ENCODE data around the gene MBOAT7. TPM values are rescaled to one million over a fixed set of nuclear protein-coding genes. Genes with fewer than 3 reads are reported as not detected.
"Not testable (repeated sequence)": the region's sequence is repeated elsewhere in the genome, so short reads cannot be mapped to it uniquely, and the experiment has no call there.

Gene MBOAT7
- total and polyA plus RNA-seq, 7 experiments from 2014 or later, result 11.3 to 79.4 (median 34.5) TPM

- ChIA-PET POLR2A (interaction anchor here (0.5 to 1.3 kb wide), 4 partner anchors 10 to 30 kb away, joined by 3 to 8 read pairs (median 4); partner anchors contain the start of genes MBOAT7 and TSEN34), CTCF (interaction anchor here (1.2 kb wide), 1 partner anchor 24 kb away, joined by 4 read pairs; no protein-coding TSS in a partner anchor)
- H3K27ac Mint-ChIP-seq, result peak overlapping the region in 6 of 9 donors; percentile 8 to 82 (median 37)
- Histone ChIP-seq H3K36me3 (ENCODE audit: control insufficient read depth in 2 of 3, insufficient read depth in 3 of 3, low read length in 3 of 3) (peaks cover 18 to 56% (median 24%) of the 10 kb centered on the region in 3 experiments), H3K4me1 (ENCODE audit: control insufficient read depth in 2 of 2, insufficient read depth in 2 of 2, low read length in 2 of 2) (peaks cover 66 to 68% of the 10 kb centered on the region in 2 donors)
- H3K27ac ChIP-seq (ENCODE audit: low read depth, low read length); H3K27me3 ChIP-seq (ENCODE audit: control insufficient read depth in 2 of 2, insufficient read depth in 2 of 2, low read length in 2 of 2); H3K4me3 ChIP-seq (ENCODE audit: low read length); DNase-seq; H3K27me3 Mint-ChIP-seq; H3K9me3 ChIP-seq (ENCODE audit: control insufficient read depth in 2 of 3, low read length in 3 of 3); intact Hi-C loops (cut with micrococcal nuclease); ATAC-seq; H3K9me3 Mint-ChIP-seq: not testable (repeated sequence)
- H3K36me3 Mint-ChIP-seq, result peaks cover 4 to 48% (median 22%) of the 10 kb centered on the region in 5 donors
- peak overlapping the region in 7 of 10 donors; percentile 56 to 78 (median 65) for H3K4me3 Mint-ChIP-seq
- peaks cover 47 to 93% (median 88%) of the 10 kb centered on the region in 7 donors for H3K4me1 Mint-ChIP-seq
These were observed 17.8 kb upstream of the MBOAT7 start for GRCh38 chr19:54207193-54207592.

GRCh38 chr19:54206831-54207177 lies 17.4 kb upstream of the MBOAT7 start:
- ATAC-seq (no peak), DNase-seq (no peak)
- intact Hi-C loops (cut with micrococcal nuclease), result no loop called here
- peaks cover 18 to 60% (median 26%) of the 10 kb centered on the region in 3 experiments for H3K36me3 ChIP-seq (ENCODE audit: control insufficient read depth in 2 of 3, insufficient read depth in 3 of 3, low read length in 3 of 3)
- ChIA-PET CTCF (interaction anchor here (1.2 kb wide), 1 partner anchor 25 kb away, joined by 4 read pairs; no protein-coding TSS in a partner anchor), POLR2A (interaction anchor here (0.8 to 1.3 kb wide), 3 partner anchors 10 to 17 kb away, joined by 3 to 4 read pairs (median 3); partner anchors contain the start of genes MBOAT7 and TSEN34)
- peaks cover 4 to 52% (median 23%) of the 10 kb centered on the region in 5 donors for H3K36me3 Mint-ChIP-seq
- H3K27ac Mint-ChIP-seq, result peak overlapping the region in 2 of 9 donors; percentile 8 to 33
- H3K9me3 ChIP-seq (ENCODE audit: control insufficient read depth in 2 of 3, low read length in 3 of 3), result no peaks in the 10 kb centered on the region
- H3K27me3 ChIP-seq (ENCODE audit: control insufficient read depth in 2 of 2, insufficient read depth in 2 of 2, low read length in 2 of 2), result no peaks in the 10 kb centered on the region
- H3K4me3 ChIP-seq (ENCODE audit: low read length), result no peak overlapping the region
- H3K4me1 ChIP-seq (ENCODE audit: control insufficient read depth in 2 of 2, insufficient read depth in 2 of 2, low read length in 2 of 2), result peaks cover 70 to 71% of the 10 kb centered on the region in 2 donors
- H3K9me3 Mint-ChIP-seq, result no peaks in the 10 kb centered on the region
- H3K4me3 Mint-ChIP-seq, result peak overlapping the region in 8 of 10 donors; percentile 4 to 78 (median 40)
- H3K27me3 Mint-ChIP-seq, result no peaks in the 10 kb centered on the region
- H3K27ac ChIP-seq (ENCODE audit: low read depth, low read length), result no peak overlapping the region
- H3K4me1 Mint-ChIP-seq, result peaks cover 51 to 96% (median 91%) of the 10 kb centered on the region in 7 donors

DNA sequence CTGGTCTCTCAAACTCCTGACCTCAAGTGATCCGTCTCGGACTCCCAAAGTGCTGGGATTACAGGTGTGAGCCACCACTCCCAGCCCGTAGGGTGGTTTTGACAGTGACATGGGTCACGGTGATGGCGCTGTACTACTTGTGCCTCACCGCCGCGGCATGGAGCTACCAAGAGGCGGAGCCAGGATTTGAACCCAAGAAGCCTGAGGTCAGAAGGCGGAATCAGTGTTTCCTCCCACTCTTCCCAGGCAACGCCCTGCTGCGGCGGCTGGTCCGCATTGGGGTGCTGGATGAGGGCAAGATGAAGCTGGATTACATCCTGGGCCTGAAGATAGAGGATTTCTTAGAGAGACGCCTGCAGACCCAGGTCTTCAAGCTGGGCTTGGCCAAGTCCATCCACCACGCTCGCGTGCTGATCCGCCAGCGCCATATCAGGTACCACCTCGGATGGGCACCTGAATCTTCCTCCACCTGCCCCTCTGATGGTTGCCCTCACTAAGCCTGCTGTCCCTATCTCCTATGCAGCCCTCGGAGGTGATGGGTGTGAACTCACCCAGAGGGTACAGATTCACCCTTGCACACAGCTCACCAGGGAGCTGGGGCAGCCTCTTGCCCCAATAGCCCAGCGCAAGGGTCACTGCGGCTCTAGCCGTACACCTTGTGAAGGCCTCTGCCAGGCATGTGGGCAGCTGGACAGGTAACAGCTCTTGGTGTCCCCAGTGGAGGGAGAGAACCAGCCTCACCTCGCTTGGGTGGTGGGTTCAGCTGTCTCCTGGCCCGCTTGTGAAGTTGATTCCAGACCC lies 16.9 kb upstream of the MBOAT7 start:
- H3K27me3 Mint-ChIP-seq, result no peaks in the 10 kb centered on the region
- intact Hi-C loops (cut with micrococcal nuclease), result no loop called here
- Histone ChIP-seq H3K27me3 (ENCODE audit: control insufficient read depth in 2 of 2, insufficient read depth in 2 of 2, low read length in 2 of 2) (no peaks in the 10 kb centered on the region), H3K4me3 (ENCODE audit: low read length) (no peak overlapping the region), H3K4me1 (ENCODE audit: control insufficient read depth in 2 of 2, insufficient read depth in 2 of 2, low read length in 2 of 2) (peaks cover 73 to 75% of the 10 kb centered on the region in 2 donors), H3K36me3 (ENCODE audit: control insufficient read depth in 2 of 3, insufficient read depth in 3 of 3, low read length in 3 of 3) (peaks cover 18 to 65% (median 26%) of the 10 kb centered on the region in 3 experiments), H3K9me3 (ENCODE audit: control insufficient read depth in 2 of 3, low read length in 3 of 3) (no peaks in the 10 kb centered on the region), H3K27ac (ENCODE audit: low read depth, low read length) (no peak overlapping the region)
- peak overlapping the region in 7 of 10 donors; percentile 4 to 78 (median 65) for H3K4me3 Mint-ChIP-seq
- no peak for DNase-seq
- H3K9me3 Mint-ChIP-seq, result no peaks in the 10 kb centered on the region
- peaks cover 4 to 55% (median 24%) of the 10 kb centered on the region in 5 donors for H3K36me3 Mint-ChIP-seq
- peaks cover 50 to 100% (median 94%) of the 10 kb centered on the region in 7 donors for H3K4me1 Mint-ChIP-seq
- ChIA-PET POLR2A (interaction anchor here (0.8 to 1.7 kb wide), 5 partner anchors 9 to 17 kb away, joined by 3 to 8 read pairs (median 4); partner anchors contain the start of genes MBOAT7 and TSEN34), CTCF (interaction anchor here (1.2 kb wide), 1 partner anchor 25 kb away, joined by 4 read pairs; no protein-coding TSS in a partner anchor)
- no peak for ATAC-seq
- peak overlapping the region in 2 of 9 donors; percentile 32 to 33 for H3K27ac Mint-ChIP-seq

GRCh38 chr19:54204767-54205468 lies 15.5 kb upstream of the MBOAT7 start:
- peaks cover 62 to 68% of the 10 kb centered on the region in 2 donors for H3K4me1 ChIP-seq (ENCODE audit: control insufficient read depth in 2 of 2, insufficient read depth in 2 of 2, low read length in 2 of 2)
- no peaks in the 10 kb centered on the region for H3K27me3 ChIP-seq (ENCODE audit: control insufficient read depth in 2 of 2, insufficient read depth in 2 of 2, low read length in 2 of 2)
- H3K9me3 ChIP-seq (ENCODE audit: control insufficient read depth in 2 of 3, low read length in 3 of 3), result no peaks in the 10 kb centered on the region
- DNase-seq, result no peak
- CTCF ChIA-PET, result no interaction called here
- POLR2A ChIA-PET, result interaction anchor here (0.9 to 1.7 kb wide), 4 partner anchors 9 to 90 kb away, joined by 3 to 8 read pairs (median 6); partner anchors contain the start of genes MBOAT7, PRPF31, TFPT and TSEN34
- no peak overlapping the region for H3K27ac ChIP-seq (ENCODE audit: low read depth, low read length)
- Mint-ChIP-seq H3K36me3 (peaks cover 4 to 53% (median 27%) of the 10 kb centered on the region in 5 donors), H3K27ac (peak overlapping the region in 2 of 9 donors; percentile 27 to 62), H3K4me1 (peaks cover 41 to 97% (median 86%) of the 10 kb centered on the region in 7 donors), H3K9me3 (no peaks in the 10 kb centered on the region), H3K4me3 (peak overlapping the region in 8 of 10 donors; percentile 13 to 98 (median 42)), H3K27me3 (peaks cover 0 to 4% (median 0%) of the 10 kb centered on the region in 5 donors)
- no peak for ATAC-seq
- intact Hi-C loops (cut with micrococcal nuclease), result no loop called here
- peaks cover 18 to 65% (median 26%) of the 10 kb centered on the region in 3 experiments for H3K36me3 ChIP-seq (ENCODE audit: control insufficient read depth in 2 of 3, insufficient read depth in 3 of 3, low read length in 3 of 3)
- H3K4me3 ChIP-seq (ENCODE audit: low read length), result no peak overlapping the region

- intact Hi-C loops (cut with micrococcal nuclease), result no loop called here
- ATAC-seq, result no peak
- ChIA-PET CTCF (no interaction called here), POLR2A (interaction anchor here (0.6 to 6.3 kb wide), 3 partner anchors 14 to 1238 kb away, joined by 4 to 135 read pairs (median 6); partner anchors contain the start of genes MBOAT7 and TSEN34)
- peak overlapping the region; percentile 46 for H3K27ac ChIP-seq (ENCODE audit: low read depth, low read length)
- H3K27ac Mint-ChIP-seq, result peak overlapping the region in 3 of 9 donors; percentile 16 to 46 (median 38)
- peaks cover 18 to 65% (median 26%) of the 10 kb centered on the region in 3 experiments for H3K36me3 ChIP-seq (ENCODE audit: control insufficient read depth in 2 of 3, insufficient read depth in 3 of 3, low read length in 3 of 3)
- H3K9me3 Mint-ChIP-seq, result no peaks in the 10 kb centered on the region
- H3K4me3 ChIP-seq (ENCODE audit: low read length), result no peak overlapping the region
- H3K27me3 Mint-ChIP-seq, result peaks cover 0 to 4% (median 0%) of the 10 kb centered on the region in 5 donors
- no peak for DNase-seq
- H3K27me3 ChIP-seq (ENCODE audit: control insufficient read depth in 2 of 2, insufficient read depth in 2 of 2, low read length in 2 of 2), result no peaks in the 10 kb centered on the region
- H3K4me1 Mint-ChIP-seq, result peaks cover 30 to 86% (median 78%) of the 10 kb centered on the region in 7 donors
- peaks cover 4 to 52% (median 26%) of the 10 kb centered on the region in 5 donors for H3K36me3 Mint-ChIP-seq
- H3K4me1 ChIP-seq (ENCODE audit: control insufficient read depth in 2 of 2, insufficient read depth in 2 of 2, low read length in 2 of 2), result peaks cover 45 to 53% of the 10 kb centered on the region in 2 donors
- H3K9me3 ChIP-seq (ENCODE audit: control insufficient read depth in 2 of 3, low read length in 3 of 3), result no peaks in the 10 kb centered on the region
- peak overlapping the region in 9 of 10 donors; percentile 25 to 99 (median 98) for H3K4me3 Mint-ChIP-seq
These were observed 13.8 kb upstream of the MBOAT7 start for GRCh38 chr19:54203151-54203611.
